Duodenal mucosa (tissue), 2 donors: ENCODE results near the gene SIM1.
"Not testable (repeated sequence)": the region's sequence is repeated elsewhere in the genome, so short reads cannot be mapped to it uniquely, and the experiment has no call there.

Source experiments
- H3K27ac ChIP-seq: one replicate; pipeline ENCODE4 v1.7.0; 2013; ENCODE audit warnings: low read depth, low read length
- H3K27me3 ChIP-seq, 2 donors: one replicate each; pipeline ENCODE4 v1.7.0; 2013; ENCODE audit warnings: low read length in 2 of 2, control low read depth in 1 of 2; ENCODE audit not compliant: insufficient read depth in 2 of 2, control insufficient read depth in 1 of 2
- H3K36me3 ChIP-seq, 2 donors: one replicate each; pipeline ENCODE4 v1.7.0; 2013; ENCODE audit warnings: low read length in 2 of 2, control low read depth in 1 of 2; ENCODE audit not compliant: insufficient read depth in 2 of 2, control insufficient read depth in 1 of 2
- H3K4me1 ChIP-seq, 2 donors: one replicate each; pipeline ENCODE4 v1.7.0; 2013; ENCODE audit warnings: low read length in 2 of 2, control low read depth in 1 of 2; ENCODE audit not compliant: insufficient read depth in 2 of 2, control insufficient read depth in 1 of 2
- H3K4me3 ChIP-seq, 2 donors: one replicate each; pipeline ENCODE4 v1.7.0; 2013; ENCODE audit warnings: low read length in 2 of 2, low read depth in 1 of 2
- H3K9ac ChIP-seq, 2 donors: one replicate each; pipeline ENCODE4 v1.7.0; 2013; ENCODE audit warnings: low read length in 2 of 2, low read depth in 1 of 2
- H3K9me3 ChIP-seq, 2 donors: one replicate each; pipeline ENCODE4 v1.7.0; 2013; ENCODE audit warnings: low read length in 2 of 2, control low read depth in 1 of 2; ENCODE audit not compliant: control insufficient read depth in 1 of 2

The SIM1 gene

DNA sequence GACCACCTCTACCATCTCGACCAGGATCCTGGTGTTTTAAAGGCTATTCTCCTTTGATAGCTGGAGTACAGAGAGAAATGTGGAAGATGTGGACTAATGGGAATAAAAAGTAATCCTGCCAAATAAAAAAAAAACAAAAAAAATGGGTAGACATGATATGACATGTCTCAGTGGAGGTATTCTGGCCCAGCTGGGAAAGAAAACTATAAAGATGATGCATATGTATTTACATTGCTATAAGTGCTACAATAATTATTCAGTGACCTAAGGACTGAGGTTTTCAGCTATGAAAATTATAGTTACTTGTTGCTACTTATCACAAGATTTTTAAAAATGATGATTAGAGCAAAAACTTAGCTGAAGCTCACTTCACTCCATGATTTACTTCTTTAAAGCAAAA, 101.1 kb downstream of the SIM1 start:
- H3K27me3 ChIP-seq = no peaks in the 10 kb centered on the region
- no peaks in the 10 kb centered on the region for H3K9me3 ChIP-seq
- no peak overlapping the region for H3K27ac ChIP-seq
- no peak overlapping the region for H3K4me3 ChIP-seq
- no peak overlapping the region for H3K9ac ChIP-seq
- H3K4me1 ChIP-seq = no peaks in the 10 kb centered on the region
- no peaks in the 10 kb centered on the region for H3K36me3 ChIP-seq

GRCh38 chr6:100354736-100355641, 109.7 kb downstream of the SIM1 start:
- not testable (repeated sequence) for H3K4me1 ChIP-seq, H3K36me3 ChIP-seq, H3K4me3 ChIP-seq, H3K27ac ChIP-seq, H3K9me3 ChIP-seq, H3K27me3 ChIP-seq, H3K9ac ChIP-seq

GRCh38 chr6:100353276-100354015, 111.3 kb downstream of the SIM1 start:
- H3K36me3 ChIP-seq = no peaks in the 10 kb centered on the region
- no peak overlapping the region for H3K27ac ChIP-seq
- no peaks in the 10 kb centered on the region for H3K27me3 ChIP-seq
- no peaks in the 10 kb centered on the region for H3K4me1 ChIP-seq
- no peak overlapping the region for H3K4me3 ChIP-seq
- no peak overlapping the region for H3K9ac ChIP-seq
- no peaks in the 10 kb centered on the region for H3K9me3 ChIP-seq

- no peaks in the 10 kb centered on the region for H3K4me1 ChIP-seq
- no peaks in the 10 kb centered on the region for H3K9me3 ChIP-seq
- no peaks in the 10 kb centered on the region for H3K36me3 ChIP-seq
- no peak overlapping the region for H3K9ac ChIP-seq
- no peaks in the 10 kb centered on the region for H3K27me3 ChIP-seq
- H3K4me3 ChIP-seq = no peak overlapping the region
- no peak overlapping the region for H3K27ac ChIP-seq
Measured at GRCh38 chr6:100350139-100350538, 114.6 kb downstream of the SIM1 start.

GRCh38 chr6:100349366-100349765, 115.4 kb downstream of the SIM1 start:
- H3K9ac ChIP-seq = no peak overlapping the region
- H3K4me3 ChIP-seq = no peak overlapping the region
- H3K27me3 ChIP-seq = no peaks in the 10 kb centered on the region
- H3K36me3 ChIP-seq = no peaks in the 10 kb centered on the region
- no peak overlapping the region for H3K27ac ChIP-seq
- no peaks in the 10 kb centered on the region for H3K4me1 ChIP-seq
- no peaks in the 10 kb centered on the region for H3K9me3 ChIP-seq

- Histone ChIP-seq H3K36me3 (no peaks in the 10 kb centered on the region), H3K9me3 (no peaks in the 10 kb centered on the region), H3K27me3 (no peaks in the 10 kb centered on the region), H3K9ac (no peak overlapping the region), H3K27ac (no peak overlapping the region), H3K4me3 (no peak overlapping the region), H3K4me1 (no peaks in the 10 kb centered on the region)
Measured at GRCh38 chr6:100347901-100348550, 116.7 kb downstream of the SIM1 start.

- Histone ChIP-seq H3K9ac (no peak overlapping the region), H3K27ac (no peak overlapping the region), H3K27me3 (no peaks in the 10 kb centered on the region), H3K4me3 (no peak overlapping the region), H3K4me1 (no peaks in the 10 kb centered on the region), H3K9me3 (no peaks in the 10 kb centered on the region), H3K36me3 (no peaks in the 10 kb centered on the region)
Measured at GRCh38 chr6:100346828-100347227, 117.9 kb downstream of the SIM1 start.

DNA sequence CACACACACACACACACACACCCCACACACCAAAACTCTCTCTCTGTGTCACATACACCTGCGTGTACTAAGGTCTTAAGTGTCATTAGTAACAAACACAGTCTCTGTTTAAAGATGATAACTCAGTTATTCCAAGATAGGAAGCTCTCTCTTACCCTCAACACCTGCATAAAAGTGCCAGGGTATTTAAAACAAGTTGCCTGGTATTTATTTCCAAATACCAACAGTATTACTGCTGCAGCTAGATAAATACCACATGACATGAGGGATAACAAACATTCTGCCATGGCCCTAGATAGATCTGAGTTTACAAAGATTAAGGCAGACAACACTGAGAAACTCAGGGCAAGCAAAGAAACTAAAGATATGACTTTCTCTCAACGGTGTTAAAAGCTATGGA, 118.5 kb downstream of the SIM1 start:
- H3K9me3 ChIP-seq = no peaks in the 10 kb centered on the region
- no peak overlapping the region for H3K4me3 ChIP-seq
- H3K27ac ChIP-seq = no peak overlapping the region

GRCh38 chr6:100344761-100345160, 120.0 kb downstream of the SIM1 start:
- Histone ChIP-seq H3K4me3 (no peak overlapping the region), H3K27me3 (no peaks in the 10 kb centered on the region), H3K9ac (no peak overlapping the region), H3K4me1 (no peaks in the 10 kb centered on the region), H3K9me3 (no peaks in the 10 kb centered on the region), H3K36me3 (no peaks in the 10 kb centered on the region), H3K27ac (no peak overlapping the region)

More for the DNA sequence above, 118.5 kb downstream of the SIM1 start:
- no peaks in the 10 kb centered on the region for H3K27me3 ChIP-seq
- H3K4me1 ChIP-seq = no peaks in the 10 kb centered on the region
- H3K36me3 ChIP-seq = no peaks in the 10 kb centered on the region
- no peak overlapping the region for H3K9ac ChIP-seq

- Histone ChIP-seq H3K9ac (no peak overlapping the region), H3K27ac (no peak overlapping the region), H3K36me3 (no peaks in the 10 kb centered on the region), H3K9me3 (no peaks in the 10 kb centered on the region), H3K27me3 (no peaks in the 10 kb centered on the region), H3K4me3 (no peak overlapping the region), H3K4me1 (no peaks in the 10 kb centered on the region)
Measured at GRCh38 chr6:100344321-100344720, 120.4 kb downstream of the SIM1 start.
